HTR-8/SVneo (cell line): Measurements from ENCODE around the gene AGBL4.

Source experiments
- DNase-seq: peaks from one replicate; pipeline ENCODE4 v3.0.0; 2011; ENCODE audit warnings: low spot score, mixed read lengths; ENCODE audit not compliant: insufficient read length
- FAIRE-seq: peaks from 2 replicates; lab custom pipeline; 2011; peaks lifted over from hg19 to GRCh38; lab: Jason Lieb, UNC

AGBL4 gene

DNA sequence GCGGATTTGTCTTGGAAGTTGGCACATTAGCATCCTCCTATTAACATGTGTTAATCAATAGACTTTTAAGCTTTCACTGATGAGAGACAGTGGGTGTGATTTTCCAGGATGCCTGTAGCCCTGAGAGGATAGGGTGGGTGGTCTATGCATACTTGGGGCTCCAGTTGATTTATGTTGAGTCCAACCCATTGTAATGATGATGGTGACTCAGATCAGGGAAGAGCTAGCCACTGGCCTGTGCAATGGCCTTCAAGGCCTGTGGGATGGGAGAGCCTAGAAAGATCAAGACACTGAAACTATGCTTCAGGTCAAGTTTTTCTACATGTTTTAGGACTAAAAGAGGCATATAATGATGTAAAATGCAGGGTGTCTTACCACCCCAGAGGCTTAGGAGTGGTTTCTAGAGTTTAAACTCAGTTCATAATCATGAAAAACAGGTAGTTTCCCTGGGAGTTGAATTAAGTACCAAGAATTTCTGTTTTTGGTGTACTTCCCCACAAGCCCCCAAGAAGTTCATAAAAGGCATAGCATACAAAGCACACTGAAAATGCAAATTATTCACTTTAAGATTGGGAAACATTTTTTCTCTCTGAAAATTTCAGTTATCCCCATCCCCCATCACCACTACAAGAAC, 1267.0 kb downstream of the AGBL4 start:
- FAIRE-seq (no peak), DNase-seq (no peak)

DNA sequence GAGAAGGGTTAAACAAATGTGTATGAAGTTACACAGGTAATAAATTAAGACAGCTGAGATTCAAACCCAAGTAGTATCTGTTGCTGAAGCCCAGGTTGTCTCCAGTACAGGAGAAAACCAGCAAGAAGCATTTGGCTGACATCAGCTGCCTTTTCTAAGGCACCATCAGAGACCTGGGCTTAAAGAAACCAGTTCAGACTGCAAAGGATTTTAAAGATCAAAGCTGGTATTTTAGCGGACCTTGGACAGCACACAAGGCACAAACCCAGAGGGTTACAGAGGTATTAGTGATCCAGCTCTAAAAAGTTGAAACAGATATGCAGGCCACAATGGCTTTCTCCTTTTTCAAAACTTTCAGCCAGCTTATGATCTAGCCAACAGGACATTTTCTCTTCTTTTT, 1270.5 kb downstream of the AGBL4 start:
- DNase-seq (no peak), FAIRE-seq (no peak)

- DNase-seq (no peak), FAIRE-seq (no peak)
These were observed 1273.6 kb downstream of the AGBL4 start for GRCh38 chr1:48750109-48750508.

GRCh38 chr1:48749068-48749467, 1274.7 kb downstream of the AGBL4 start:
- DNase-seq (no peak), FAIRE-seq (no peak)

- FAIRE-seq = no peak
These were observed 1276.8 kb downstream of the AGBL4 start for GRCh38 chr1:48746906-48747305.

DNA sequence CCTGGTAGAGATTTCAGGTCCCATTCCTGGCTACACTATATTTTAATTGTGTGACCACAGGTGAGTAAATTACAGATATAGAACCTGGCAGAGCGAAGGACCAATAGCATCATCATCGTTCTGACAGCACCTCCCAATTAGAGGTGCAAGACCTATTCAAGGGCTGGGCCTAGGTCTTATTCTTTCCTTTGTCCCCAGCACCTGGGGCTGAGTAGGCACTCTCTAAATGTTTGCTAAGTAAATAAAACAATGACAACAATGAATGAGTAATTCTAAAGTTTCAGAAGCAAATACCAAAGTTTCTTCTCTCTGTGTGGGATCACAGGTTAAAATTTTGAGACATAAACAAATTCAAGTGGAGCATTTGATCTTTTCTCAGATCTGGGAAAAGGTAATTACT, 1279.7 kb downstream of the AGBL4 start:
- DNase-seq = no peak
- no peak for FAIRE-seq

More at GRCh38 chr1:48746906-48747305, 1276.8 kb downstream of the AGBL4 start:
- DNase-seq = no peak

GRCh38 chr1:48743480-48743879, 1280.3 kb downstream of the AGBL4 start:
- DNase-seq = no peak
- no peak for FAIRE-seq

DNA sequence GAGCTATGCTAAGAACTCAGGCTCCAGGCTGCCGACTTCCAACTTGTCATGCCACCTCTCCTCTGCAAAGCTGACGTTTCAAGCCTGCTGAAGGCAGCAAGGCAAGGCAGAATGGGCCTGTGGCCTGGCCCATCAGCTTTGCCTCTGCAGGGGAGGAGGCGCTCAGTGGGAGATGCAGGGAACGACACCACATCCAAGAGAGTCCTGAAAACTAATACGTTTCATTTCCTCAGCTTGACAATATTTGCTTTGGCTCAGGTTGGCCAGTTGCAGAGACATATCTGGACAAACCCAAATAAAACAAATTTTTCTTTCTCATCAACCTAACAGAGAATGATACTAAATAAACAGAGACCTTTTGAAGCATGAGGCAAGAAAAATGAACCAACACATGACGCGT, 1282.4 kb downstream of the AGBL4 start:
- no peak for FAIRE-seq

GRCh38 chr1:48740621-48741020, 1283.1 kb downstream of the AGBL4 start:
- FAIRE-seq = no peak
- no peak for DNase-seq

More for the DNA sequence above, 1282.4 kb downstream of the AGBL4 start:
- no peak for DNase-seq

- FAIRE-seq = no peak
- DNase-seq = no peak
These were observed 1284.7 kb downstream of the AGBL4 start for GRCh38 chr1:48739091-48739490.

GRCh38 chr1:48738356-48738755, 1285.4 kb downstream of the AGBL4 start:
- FAIRE-seq = no peak

DNA sequence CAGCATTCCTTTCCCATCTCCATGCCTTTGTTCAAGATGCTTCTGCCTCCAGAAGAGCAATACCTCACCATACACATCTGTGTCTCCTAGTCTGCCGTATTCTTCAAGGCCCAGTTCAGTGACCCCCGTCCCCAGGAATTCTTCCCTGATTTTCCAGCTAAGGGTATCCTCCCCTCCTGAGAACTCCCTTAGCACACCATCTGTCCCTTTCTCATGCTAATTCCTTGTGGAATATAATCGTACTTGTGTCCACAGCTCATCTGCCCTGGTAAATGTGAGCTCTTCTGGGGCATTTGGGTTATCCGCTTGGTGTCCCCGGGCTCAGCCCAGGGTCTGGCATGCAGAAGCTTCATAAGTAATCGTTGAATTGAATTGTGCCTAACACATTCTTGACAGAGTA, 1288.0 kb downstream of the AGBL4 start:
- no peak for FAIRE-seq

More at GRCh38 chr1:48738356-48738755, 1285.4 kb downstream of the AGBL4 start:
- DNase-seq = no peak

DNA sequence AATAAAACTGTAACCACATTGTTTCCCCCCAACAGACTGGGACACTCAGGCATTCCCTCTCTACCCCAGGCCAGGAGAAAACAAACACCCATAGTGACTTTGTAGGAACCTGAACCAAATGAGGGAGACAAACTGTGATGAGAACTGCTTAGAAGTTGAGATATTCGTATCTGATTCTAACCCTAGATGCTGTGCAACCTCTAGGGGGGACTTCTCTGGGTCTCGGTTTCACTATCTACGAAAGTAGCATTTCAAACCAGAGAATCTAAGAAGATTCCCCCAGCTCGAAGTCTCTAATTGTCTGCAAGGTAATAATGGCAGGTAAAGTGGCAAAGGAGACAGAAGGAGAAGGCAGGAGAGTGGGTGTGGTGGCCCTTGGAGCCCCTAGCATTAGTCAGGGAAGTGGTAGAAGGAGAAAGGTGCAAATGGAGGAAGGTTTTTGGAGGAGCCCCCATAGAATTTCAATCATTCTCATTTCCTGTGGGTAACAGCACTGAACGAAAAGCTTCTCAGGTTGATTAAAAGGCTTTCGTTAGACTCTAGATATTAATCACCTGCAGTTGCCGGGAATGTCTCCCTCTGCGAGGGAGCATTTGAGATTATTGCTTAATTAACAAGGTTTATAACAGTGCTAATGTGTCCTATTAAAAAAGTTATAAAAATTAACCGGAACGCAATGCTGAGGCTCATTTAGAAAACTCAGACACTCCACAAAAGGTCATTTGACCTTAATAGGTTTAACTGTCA, 1293.4 kb downstream of the AGBL4 start:
- DNase-seq (no peak), FAIRE-seq (no peak)

More for the DNA sequence above, 1288.0 kb downstream of the AGBL4 start:
- DNase-seq = no peak

DNA sequence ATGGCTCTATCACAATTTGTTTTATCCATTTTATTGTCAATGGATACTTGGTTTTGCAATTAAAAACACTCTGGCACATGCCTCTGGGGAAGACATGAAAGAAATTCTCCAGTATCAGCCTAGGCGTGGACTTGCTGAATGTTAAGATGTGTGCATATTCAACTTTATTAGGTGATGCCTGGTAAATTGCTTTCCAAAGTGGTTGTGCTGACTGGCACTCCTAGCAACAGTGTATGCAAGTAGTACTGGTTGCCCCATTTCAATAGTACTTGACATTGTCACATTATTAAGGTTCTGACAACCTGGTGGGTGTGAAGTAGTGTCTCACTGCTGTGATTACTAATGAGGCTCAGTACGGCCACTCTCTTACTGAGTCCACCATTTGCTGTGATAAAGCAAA, 1295.2 kb downstream of the AGBL4 start:
- DNase-seq = no peak
- FAIRE-seq = no peak

DNA sequence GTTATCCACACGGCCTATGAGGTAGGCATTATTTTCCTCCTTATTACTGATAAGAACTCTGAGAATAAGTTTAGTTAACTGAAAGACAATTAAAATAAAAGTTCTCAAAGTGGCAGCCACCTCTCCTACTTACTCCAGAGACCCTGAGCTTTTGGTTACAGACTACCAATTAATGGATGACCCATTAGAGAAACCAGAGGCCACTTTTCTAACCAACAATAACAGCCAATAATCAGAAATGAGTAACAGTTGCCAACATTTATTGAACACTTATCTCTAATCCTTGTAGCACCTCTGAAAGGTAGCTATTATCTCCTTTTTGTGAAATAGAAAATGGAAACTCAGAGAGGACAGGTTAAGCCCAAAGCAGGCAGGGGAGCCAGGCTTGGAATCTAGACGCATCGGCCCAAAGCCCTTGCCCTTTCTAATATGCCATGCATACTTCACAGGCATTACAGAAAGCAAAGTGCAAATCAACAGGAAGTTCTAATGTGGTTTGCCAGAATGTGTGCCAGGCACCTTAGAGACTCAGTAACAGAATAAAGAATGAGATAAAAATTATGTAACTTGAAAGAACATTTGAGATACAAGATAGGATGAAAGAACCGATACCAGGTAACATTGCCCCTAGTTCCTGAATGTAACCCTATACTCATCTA, 1297.1 kb downstream of the AGBL4 start:
- FAIRE-seq (no peak), DNase-seq (no peak)

GRCh38 chr1:48726139-48726538, 1297.6 kb downstream of the AGBL4 start:
- no peak for DNase-seq
- FAIRE-seq = no peak

GRCh38 chr1:48725341-48726046, 1298.3 kb downstream of the AGBL4 start:
- FAIRE-seq (no peak), DNase-seq (no peak)

GRCh38 chr1:48720929-48721328, 1302.8 kb downstream of the AGBL4 start:
- no peak for FAIRE-seq
- DNase-seq = no peak

DNA sequence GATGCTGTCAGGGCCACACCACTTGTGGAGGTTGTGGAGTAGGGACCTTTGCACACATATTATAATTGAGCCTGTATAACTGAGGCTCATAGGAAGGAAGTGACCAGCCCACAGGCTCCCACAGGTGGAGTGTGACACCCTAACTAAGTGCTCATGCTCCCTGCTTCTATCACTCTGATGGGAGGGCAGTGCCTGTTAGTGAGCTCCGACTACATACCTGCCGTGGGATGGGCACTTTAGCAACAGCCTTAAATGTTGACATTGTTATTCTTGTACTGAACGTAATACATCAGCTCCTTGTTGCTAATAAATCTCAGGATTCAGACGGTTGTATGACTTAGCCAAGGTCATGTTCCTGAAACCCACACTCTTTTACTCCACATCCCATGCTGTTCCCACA, 1305.0 kb downstream of the AGBL4 start:
- no peak for DNase-seq
- FAIRE-seq = no peak

DNA sequence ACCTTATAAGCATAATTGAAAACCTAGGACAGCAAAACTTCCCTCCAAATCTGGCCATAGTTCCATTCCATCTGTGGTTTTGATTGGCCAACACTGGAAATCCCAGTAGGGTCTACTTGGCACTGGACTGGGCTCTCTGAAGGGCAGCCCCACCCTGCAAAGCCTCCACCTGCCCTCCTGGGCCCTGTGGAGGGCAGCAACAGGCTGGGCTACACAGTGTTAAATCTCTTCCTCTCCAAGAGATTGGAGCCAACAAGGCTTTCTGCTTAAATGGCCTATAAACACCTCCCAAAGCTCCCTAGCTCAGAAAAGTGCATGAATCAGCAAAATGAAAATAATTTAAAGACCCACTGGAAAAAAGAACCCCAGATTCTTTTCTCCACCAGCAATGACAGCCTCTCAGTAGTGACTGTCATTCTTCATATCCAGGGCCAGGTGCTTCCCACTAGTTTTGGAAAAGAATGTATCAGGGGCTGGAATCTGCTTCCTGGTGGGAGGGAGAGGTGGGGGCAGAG, 1305.6 kb downstream of the AGBL4 start:
- no peak for FAIRE-seq
- no peak for DNase-seq
